Erythroblast (primary cell): ENCODE data around the gene GCC1.

Experiments
- GATA1 ChIP-seq: IDR thresholded peaks from 2 replicates; pipeline ENCODE4 v1.6.1; 2011; ENCODE audit warnings: low read depth, mild to moderate bottlenecking, control low read depth, low read length, moderate library complexity
- POLR2A ChIP-seq: IDR thresholded peaks from 2 replicates; pipeline ENCODE4 v1.6.1; 2011; ENCODE audit warnings: mild to moderate bottlenecking, low read length

DNA sequence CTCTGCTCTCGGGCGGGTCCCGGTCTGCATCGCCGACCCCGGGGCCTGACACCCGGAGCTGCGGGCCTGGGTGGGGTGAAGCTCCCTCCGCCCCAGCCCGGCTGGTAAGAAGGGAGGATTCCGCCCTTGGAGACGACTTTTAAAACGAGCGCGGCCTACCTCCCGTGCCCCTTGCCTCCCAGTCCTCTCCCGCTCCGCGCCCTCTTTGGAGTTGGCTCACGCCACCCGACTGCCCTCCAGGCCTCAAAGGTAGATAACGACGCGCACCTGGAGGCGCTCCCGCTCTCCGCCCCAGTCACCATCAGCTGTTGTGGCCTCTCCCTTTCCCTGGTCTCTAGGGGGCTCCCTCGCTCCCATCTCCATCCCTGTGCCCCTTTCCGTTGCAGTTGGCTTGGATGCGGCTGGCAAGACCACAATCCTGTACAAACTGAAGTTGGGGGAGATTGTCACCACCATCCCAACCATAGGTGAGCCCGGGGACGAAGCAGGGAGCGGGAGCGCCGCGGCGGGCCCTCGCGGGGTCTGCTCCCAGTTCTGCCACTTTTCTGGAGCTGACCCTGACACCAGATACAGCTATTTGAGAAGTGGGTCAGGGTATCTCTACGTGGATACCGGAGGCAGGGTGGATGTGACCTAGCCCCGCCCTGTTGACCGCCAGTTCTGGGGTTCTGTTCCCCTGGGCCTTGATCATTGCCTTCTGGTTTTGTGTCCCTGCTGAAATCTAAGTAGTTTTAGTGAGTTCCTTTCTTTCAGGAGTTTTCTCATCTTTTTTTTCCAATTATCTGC lies 3.5 kb upstream of the GCC1 start:
- TF ChIP-seq POLR2A (no peak), GATA1 (no peak)
